ENCODE data around the gene PMPCA. TPM values are rescaled to one million over a fixed set of nuclear protein-coding genes. Genes with fewer than 3 reads are reported as not detected.

Gene PMPCA, protein sequence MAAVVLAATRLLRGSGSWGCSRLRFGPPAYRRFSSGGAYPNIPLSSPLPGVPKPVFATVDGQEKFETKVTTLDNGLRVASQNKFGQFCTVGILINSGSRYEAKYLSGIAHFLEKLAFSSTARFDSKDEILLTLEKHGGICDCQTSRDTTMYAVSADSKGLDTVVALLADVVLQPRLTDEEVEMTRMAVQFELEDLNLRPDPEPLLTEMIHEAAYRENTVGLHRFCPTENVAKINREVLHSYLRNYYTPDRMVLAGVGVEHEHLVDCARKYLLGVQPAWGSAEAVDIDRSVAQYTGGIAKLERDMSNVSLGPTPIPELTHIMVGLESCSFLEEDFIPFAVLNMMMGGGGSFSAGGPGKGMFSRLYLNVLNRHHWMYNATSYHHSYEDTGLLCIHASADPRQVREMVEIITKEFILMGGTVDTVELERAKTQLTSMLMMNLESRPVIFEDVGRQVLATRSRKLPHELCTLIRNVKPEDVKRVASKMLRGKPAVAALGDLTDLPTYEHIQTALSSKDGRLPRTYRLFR
- 59.3 TPM for total RNA-seq

GRCh38 chr9:136410500-136411287 is at the start of gene PMPCA, which contains the start of gene ENTR1:
TSS of gene PMPCA (plus strand) at chr9:136410658. CDS start at chr9:136410669, 11 bp downstream.
TSS of gene ENTR1 (minus strand) at chr9:136410614. CDS start at chr9:136410397, 217 bp downstream.
- DNase-seq (ENCODE audit: low spot score): peak; percentile 93
- peak; percentile 92 for ATAC-seq

DNA sequence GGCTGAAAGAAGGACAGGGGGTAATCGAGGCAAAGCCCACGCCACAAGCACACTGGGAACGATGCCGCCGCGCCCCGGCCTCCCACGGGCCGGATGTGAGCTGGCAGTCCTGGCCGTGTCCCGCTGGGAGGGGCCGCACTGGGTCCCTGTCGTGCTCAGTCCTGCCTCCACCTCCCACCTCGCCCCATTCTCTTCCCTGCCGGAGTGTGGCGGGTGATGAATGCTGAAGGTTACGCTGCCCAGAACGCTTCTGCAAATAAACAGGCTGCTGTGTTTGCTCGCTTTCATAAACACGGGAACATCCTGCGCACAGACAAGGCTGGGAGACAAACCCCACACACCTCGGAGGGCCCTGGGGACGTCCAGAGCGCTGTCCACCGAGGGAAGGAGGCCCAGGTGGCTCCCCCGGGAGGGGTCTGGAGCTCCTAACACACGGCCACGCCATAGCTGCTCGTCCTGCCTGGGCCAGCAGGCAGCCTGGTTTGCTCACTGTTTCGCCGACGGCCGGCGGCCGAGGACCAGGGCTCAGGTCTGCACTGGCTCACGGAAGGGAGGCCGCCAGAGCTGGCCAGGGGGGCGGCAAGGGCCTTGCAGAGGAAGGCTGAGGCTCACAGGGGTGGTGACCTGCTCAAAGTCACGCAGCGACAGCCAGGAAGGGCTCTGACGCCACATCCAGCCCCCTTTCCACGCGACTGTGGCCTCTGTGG is 49.3 kb upstream of the PMPCA start:
- no peak for DNase-seq (ENCODE audit: low spot score)
- ATAC-seq: no peak

DNA sequence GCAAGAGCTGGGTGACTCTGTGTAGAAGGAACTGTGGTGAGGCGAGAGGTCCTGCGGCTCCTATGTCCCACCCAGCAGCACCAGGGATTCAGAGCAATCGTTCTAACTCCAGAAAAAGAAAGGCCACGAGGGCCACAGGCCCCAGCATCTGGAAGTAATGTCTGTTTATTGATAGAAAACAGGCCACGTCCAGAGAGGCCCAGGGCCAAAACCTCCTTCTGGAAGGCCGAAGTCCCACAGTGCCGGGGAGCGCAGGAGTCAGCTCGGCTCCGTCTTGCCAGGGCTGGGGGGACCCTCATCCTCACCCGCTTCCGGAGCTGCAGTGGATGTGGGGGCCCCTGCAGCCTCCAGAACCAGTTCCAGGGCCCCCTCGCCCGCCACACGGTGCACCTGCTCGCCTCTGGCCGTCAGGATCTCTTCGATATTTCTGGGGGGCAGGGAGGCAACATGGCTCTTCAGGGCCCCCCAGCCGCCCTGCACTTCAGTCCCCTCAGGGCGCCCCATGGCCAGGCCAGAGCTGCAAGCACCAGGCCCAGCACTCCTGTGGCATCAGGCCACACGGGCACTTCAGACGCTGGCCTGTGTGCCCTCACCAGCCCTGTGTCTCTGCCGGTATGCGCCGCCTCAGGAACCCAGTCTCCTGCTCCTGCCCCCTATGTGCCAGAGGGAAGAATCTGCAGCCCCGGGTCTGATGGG is 48.6 kb upstream of the PMPCA start:
- ATAC-seq (no peak), DNase-seq (ENCODE audit: low spot score) (no peak)

DNA sequence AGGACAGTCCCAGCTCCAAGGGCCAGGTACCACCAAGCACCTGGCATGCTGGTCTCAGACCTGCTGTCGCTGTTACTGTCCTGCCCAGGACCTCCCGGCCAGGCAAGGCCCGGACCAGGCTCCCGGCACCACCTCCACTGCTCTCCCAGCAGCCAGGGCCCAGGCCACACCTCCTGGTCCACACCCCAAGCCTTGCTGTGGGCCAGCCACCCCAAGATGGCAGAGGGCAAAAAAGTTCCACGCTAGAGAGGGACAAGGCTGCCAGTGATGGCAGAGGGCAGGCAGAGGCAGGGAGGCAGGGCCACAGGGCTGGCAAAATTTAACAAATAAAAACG is 48.0 kb upstream of the PMPCA start:
- DNase-seq (ENCODE audit: low spot score) (no peak), ATAC-seq (no peak)

- peak; percentile 97 for DNase-seq (ENCODE audit: low spot score)
- ATAC-seq: peak; percentile 93
These were observed 47.1 kb upstream of the PMPCA start, which contains the start of gene DNLZ for GRCh38 chr9:136363106-136363948. TSS of gene DNLZ (minus strand) at chr9:136363744. CDS start at chr9:136363714, 30 bp downstream.

DNA sequence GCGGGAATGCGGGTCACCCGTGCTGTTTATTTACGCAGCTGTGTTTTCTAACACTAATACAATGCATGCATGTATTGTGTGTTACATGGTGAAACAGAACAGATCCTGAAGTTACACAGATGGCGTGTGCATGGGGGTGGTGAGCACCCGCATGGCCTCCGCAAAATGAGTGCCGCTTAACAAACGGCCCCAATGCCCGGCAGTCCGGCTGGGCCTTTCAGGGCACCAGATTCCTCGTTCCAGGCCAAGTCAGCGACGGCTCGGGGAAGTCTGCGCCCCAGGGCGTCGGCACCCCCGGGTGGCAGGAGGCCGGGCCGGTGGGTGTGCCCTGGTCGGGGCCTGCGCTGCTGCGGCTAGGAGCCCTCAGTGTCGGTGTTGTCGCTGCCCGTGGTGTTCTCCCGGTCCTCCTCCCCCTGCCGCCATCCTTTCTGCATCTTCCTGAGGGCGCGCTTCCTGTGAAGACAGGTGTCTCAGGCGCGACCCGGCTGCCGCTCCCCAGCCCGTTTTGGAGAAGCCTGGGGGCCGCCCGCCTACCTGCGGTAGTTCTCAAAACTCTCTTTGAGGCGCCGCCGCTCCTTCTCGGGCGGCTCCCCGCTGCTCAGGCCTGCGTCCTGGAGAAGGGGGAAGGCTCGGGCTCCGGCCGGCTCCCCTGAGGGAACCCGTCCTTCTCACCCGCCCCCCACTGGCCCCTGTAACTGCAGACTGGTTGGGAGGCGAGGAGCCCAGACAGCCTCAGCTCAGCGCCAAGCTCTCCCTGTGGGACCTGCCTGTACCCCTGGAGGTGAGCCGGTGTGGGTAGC is 46.3 kb upstream of the PMPCA start:
- no peak for DNase-seq (ENCODE audit: low spot score)
- no peak for ATAC-seq

- no peak for DNase-seq (ENCODE audit: low spot score)
These were observed 45.3 kb upstream of the PMPCA start for GRCh38 chr9:136364942-136365774.

GRCh38 chr9:136365775-136366222 is 44.7 kb upstream of the PMPCA start:
- ATAC-seq (no peak), DNase-seq (ENCODE audit: low spot score) (no peak)

More at GRCh38 chr9:136364942-136365774, 45.3 kb upstream of the PMPCA start:
- ATAC-seq: no peak

GRCh38 chr9:136366826-136367225 is 43.6 kb upstream of the PMPCA start:
- DNase-seq (ENCODE audit: low spot score) (no peak), ATAC-seq (no peak)

- DNase-seq (ENCODE audit: low spot score) (no peak), ATAC-seq (no peak)
These were observed 42.9 kb upstream of the PMPCA start for GRCh38 chr9:136367296-136368145.

GRCh38 chr9:136368190-136368589 is 42.3 kb upstream of the PMPCA start:
- ATAC-seq (no peak), DNase-seq (ENCODE audit: low spot score) (no peak)

DNA sequence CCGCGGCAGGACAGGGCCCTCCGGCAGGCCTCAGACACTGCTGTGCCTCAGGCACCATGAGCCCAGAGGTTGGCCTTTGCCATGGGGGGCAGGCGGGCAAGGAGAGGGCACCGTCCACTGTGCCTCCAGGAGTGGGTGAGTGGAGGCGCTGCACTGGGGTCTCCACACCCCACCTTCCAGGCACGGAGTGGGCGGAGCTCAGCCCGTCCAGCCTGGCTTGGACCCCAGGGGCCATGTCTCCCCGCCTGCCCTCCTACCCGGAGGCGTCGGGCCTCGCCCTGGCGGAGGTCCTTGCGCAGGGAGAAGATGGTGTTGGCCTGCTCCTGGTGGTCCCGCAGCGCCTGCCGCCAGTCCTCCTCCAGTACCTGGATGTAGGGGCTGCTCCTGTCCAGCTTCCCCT is 40.4 kb upstream of the PMPCA start:
- ATAC-seq: no peak
- no peak for DNase-seq (ENCODE audit: low spot score)

GRCh38 chr9:136370687-136371532 is 39.5 kb upstream of the PMPCA start:
- no peak for DNase-seq (ENCODE audit: low spot score)
- no peak for ATAC-seq

DNA sequence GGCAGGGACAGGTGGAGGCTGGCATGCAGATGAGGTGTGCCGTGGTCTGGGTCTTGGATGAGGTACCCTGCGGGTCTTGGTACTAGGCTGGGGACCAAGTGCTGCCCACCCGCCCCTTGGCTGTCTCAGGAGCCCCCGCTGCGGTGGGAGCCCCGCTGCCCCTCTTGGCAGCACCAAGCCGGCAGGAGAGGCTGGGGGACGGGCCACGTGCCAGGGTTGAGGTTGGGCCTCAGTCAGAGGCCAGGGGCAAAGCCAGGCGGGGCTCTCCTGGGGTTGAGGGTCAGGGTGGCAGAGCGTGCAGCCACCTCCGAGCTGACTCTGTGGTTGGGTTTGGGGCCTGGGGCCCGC is 39.0 kb upstream of the PMPCA start:
- DNase-seq (ENCODE audit: low spot score): no peak
- ATAC-seq: no peak

- no peak for DNase-seq (ENCODE audit: low spot score)
- no peak for ATAC-seq
These were observed 38.5 kb upstream of the PMPCA start for GRCh38 chr9:136372006-136372405.
